Panc1 (cell line): ENCODE results near the gene IGF2BP1. TPM values are rescaled to one million over a fixed set of nuclear protein-coding genes. Genes with fewer than 3 reads are reported as not detected.

Experiments used
- ATAC-seq: fragments of 200-7000 bp; cut with Tn5 transposase; 2 replicates; pipeline ENCODE4 v1.9.1; 2020; ENCODE audit warnings: mild to moderate bottlenecking, moderate library complexity
- BruUV-seq: library from RNA; stranded (reverse); fragments of 400-500 nt; replicated peaks from 2 replicates; lab custom pipeline; 2021; lab: Mats Ljungman, UMichigan
- CTCF ChIA-PET: fragments of 300-600 bp; sonication (Branson Sonifier 250); formaldehyde crosslinking; loops from one replicate; lab custom pipeline; 2022; ENCODE audit warnings: antibody characterized with exemption; lab: Charles Lee
- POLR2A ChIA-PET: fragments of 300-600 bp; sonication (Branson Sonifier 250); formaldehyde crosslinking; loops from one replicate; lab custom pipeline; 2022; ENCODE audit warnings: antibody characterized with exemption; lab: Charles Lee
- DNase-seq: peaks from one replicate; pipeline ENCODE4 v3.0.0-alpha.2; 2010; ENCODE audit warnings: low read depth, low spot score
- H3K27ac ChIP-seq: 2 replicates; pipeline ENCODE4 v1.5.1; 2011; ENCODE audit warnings: mild to moderate bottlenecking, low read length, inconsistent platforms
- H3K27me3 ChIP-seq: fragments of 200-500 bp; sonication (Bioruptor generic); 2 replicates; pipeline ENCODE4 v1.6.0; 2014; ENCODE audit warnings: low read length, inconsistent platforms; ENCODE audit not compliant: control insufficient read depth, insufficient read depth
- H3K36me3 ChIP-seq: fragments of 200-500 bp; sonication (Bioruptor generic); 2 replicates; pipeline ENCODE4 v1.5.1; 2014; ENCODE audit warnings: inconsistent platforms, mild to moderate bottlenecking, low read length, moderate library complexity; ENCODE audit not compliant: control insufficient read depth, insufficient read depth
- H3K4me1 ChIP-seq: 2 replicates; pipeline ENCODE4 v1.5.1; 2011; ENCODE audit warnings: inconsistent platforms, mild to moderate bottlenecking, low read length, moderate library complexity; ENCODE audit not compliant: control insufficient read depth, insufficient read depth
- H3K4me3 ChIP-seq, 2 experiments: 2 replicates each; pipeline ENCODE4 v1.5.1; 2011 to 2012; ENCODE audit warnings: low read depth in 2 of 2, low read length in 2 of 2, mild to moderate bottlenecking in 2 of 2, inconsistent platforms in 1 of 2, moderate library complexity in 1 of 2
- H3K9me3 ChIP-seq: fragments of 200-500 bp; sonication (Bioruptor generic); 2 replicates; pipeline ENCODE4 v1.5.1; 2014; ENCODE audit warnings: low read depth, mild to moderate bottlenecking, inconsistent platforms, low read length, moderate library complexity; ENCODE audit not compliant: control insufficient read depth, insufficient read depth
- CTCF ChIP-seq: fragments of 450-650 bp; IDR thresholded peaks from 2 replicates; pipeline ENCODE4 v1.5.1; 2017; ENCODE audit warnings: mild to moderate bottlenecking
- POLR2AphosphoS5 ChIP-seq: IDR thresholded peaks from 2 replicates; pipeline ENCODE4 v1.6.1; 2012; ENCODE audit warnings: mild to moderate bottlenecking, low read depth, low read length, moderate library complexity
- REST ChIP-seq, 2 experiments: IDR thresholded peaks; 2 replicates each; pipeline ENCODE4 v1.6.1; 2011 to 2012; ENCODE audit warnings: low read depth in 2 of 2, control low read depth in 1 of 2, low read length in 1 of 2, mild to moderate bottlenecking in 1 of 2, moderate library complexity in 1 of 2; ENCODE audit not compliant: insufficient read depth in 1 of 2
- SIN3A ChIP-seq: IDR thresholded peaks from 2 replicates; pipeline ENCODE4 v1.6.1; 2012; ENCODE audit warnings: low read depth, mild to moderate bottlenecking, low read length, moderate library complexity, borderline replicate concordance; ENCODE audit not compliant: insufficient read depth
- TCF7L2 ChIP-seq: IDR thresholded peaks from 2 replicates; pipeline ENCODE4 v1.6.1; 2011; ENCODE audit warnings: mild to moderate bottlenecking, low read depth, low read length, inconsistent platforms
- in situ Hi-C: cut with HindIII; loops from 2 replicates; pipeline ENCODE4 v1.10.0; 2016; ENCODE audit warnings: low sequenced_read_pairs, low pct_unique_long_range_greater_than_20kb
- intact Hi-C: fragments of 100-400 bp; cut with micrococcal nuclease; formaldehyde crosslinking; loops from one replicate; pipeline ENCODE4 v1.10.0; 2022; ENCODE audit not compliant: unreplicated experiment
- total RNA-seq: library from RNA; stranded (reverse); gene quantifications from one replicate; pipeline ENCODE4 v1.2.1, GENCODE V29; 2021; ENCODE audit not compliant: unreplicated experiment

Gene IGF2BP1
- total RNA-seq, 1 experiment from 2014 or later: 109 TPM

- ATAC-seq: peak; percentile 36
- BruUV-seq: no TSS peak
- TF ChIP-seq POLR2AphosphoS5: no peak
- no peak for TF ChIP-seq CTCF
- TF ChIP-seq TCF7L2: no peak
- TF ChIP-seq REST (IDR thresholded peaks at IDR 0.05; ENCODE audit: insufficient read depth in 1 of 2, low read depth in 2 of 2, low read length in 1 of 2): no peak
- no peak for TF ChIP-seq SIN3A
- intact Hi-C loops: no loop called here
- H3K4me3 ChIP-seq: no peak overlapping the region; a peak in 1 of 4 replicates
- H3K36me3 ChIP-seq: no peaks in the 10 kb centered on the region
- in situ Hi-C loops: no loop called here
- no peak overlapping the region for H3K27ac ChIP-seq
- ChIA-PET POLR2A (interaction anchor here (0.5 kb wide), 1 partner anchor 60 kb away, joined by 8 read pairs; no protein-coding TSS in a partner anchor), CTCF (interaction anchor here (1.9 kb wide), 1 partner anchor 16 kb away, joined by 7 read pairs; no protein-coding TSS in a partner anchor)
- H3K9me3 ChIP-seq: no peaks in the 10 kb centered on the region
- H3K4me1 ChIP-seq: peaks cover 34% of the 10 kb centered on the region
- no peaks in the 10 kb centered on the region for H3K27me3 ChIP-seq
- no peak for DNase-seq
Observed at GRCh38 chr17:49016775-49017463, 19.7 kb downstream of the IGF2BP1 start.

GRCh38 chr17:49018116-49018612, 21.0 kb downstream of the IGF2BP1 start:
- intact Hi-C loops: no loop called here
- POLR2A ChIA-PET: interaction anchor here (0.6 kb wide), 1 partner anchor 32 kb away, joined by 12 read pairs; no protein-coding TSS in a partner anchor
- Histone ChIP-seq H3K27ac (no peak overlapping the region), H3K27me3 (no peaks in the 10 kb centered on the region), H3K9me3 (no peaks in the 10 kb centered on the region), H3K36me3 (no peaks in the 10 kb centered on the region), H3K4me1 (peaks cover 37% of the 10 kb centered on the region), H3K4me3 (no peak overlapping the region)
- ATAC-seq: no peak
- CTCF ChIA-PET: no interaction called here
- in situ Hi-C loops: no loop called here
- no TSS peak for BruUV-seq
- no peak for DNase-seq
- TF ChIP-seq CTCF: no peak; the same call in 1 of the 2 replicates
- no peak for TF ChIP-seq SIN3A
- TF ChIP-seq REST (IDR thresholded peaks at IDR 0.05; ENCODE audit: insufficient read depth in 1 of 2, low read depth in 2 of 2, low read length in 1 of 2): no peak
- no peak for TF ChIP-seq TCF7L2
- no peak for TF ChIP-seq POLR2AphosphoS5
